ENCODE results near the gene TRAPPC4. TPM values are rescaled to one million over a fixed set of nuclear protein-coding genes. Genes with fewer than 3 reads are reported as not detected.

The TRAPPC4 gene
- total and polyA plus RNA-seq, 8 donors = 13.4 to 81.4 (median 31.8) TPM

DNA sequence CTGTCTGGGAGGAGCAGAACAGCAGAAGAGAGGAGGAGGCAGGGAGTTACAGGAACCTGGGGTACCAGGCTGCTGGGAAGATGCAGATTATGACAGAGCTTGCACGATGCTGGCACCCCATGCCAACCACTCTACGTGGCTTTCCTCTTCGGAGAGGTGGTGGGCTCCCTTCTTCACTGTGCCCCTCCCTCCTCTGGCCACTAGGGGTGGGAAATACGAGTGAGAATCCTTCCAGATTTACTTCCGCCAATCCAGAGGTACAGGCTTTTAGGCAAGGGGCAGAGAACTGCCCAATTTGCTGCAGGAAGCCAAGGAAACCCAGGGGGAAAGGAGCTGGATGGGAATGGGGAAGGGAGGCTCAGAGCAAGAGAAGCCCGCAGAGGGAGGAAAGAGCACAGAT is 26.1 kb downstream of the TRAPPC4 start:
- 68 to 81% (median 76%) methylated on average over 6 of the region's 6 CpGs for WGBS, 5 donors
- Histone ChIP-seq H3K9me3 (no peaks in the 10 kb centered on the region), H3K4me1 (no peaks in the 10 kb centered on the region), H3K4me3 (no peak overlapping the region), H3K27me3 (no peaks in the 10 kb centered on the region), H3K27ac (no peak overlapping the region), H3K36me3 (peaks cover 50 to 58% (median 55%) of the 10 kb centered on the region in 4 donors)
- no peak for DNase-seq
- intact Hi-C loops (cut with DNase I; ENCODE audit: low total_unique reads) = no loop called here
- no peak for TF ChIP-seq POLR2AphosphoS5 (IDR thresholded peaks at IDR 0.05)
- TF ChIP-seq POLR2A (IDR thresholded peaks at IDR 0.05) = no peak
- TF ChIP-seq EP300 (IDR thresholded peaks at IDR 0.05) = no peak
- TF ChIP-seq, protein P1, sequence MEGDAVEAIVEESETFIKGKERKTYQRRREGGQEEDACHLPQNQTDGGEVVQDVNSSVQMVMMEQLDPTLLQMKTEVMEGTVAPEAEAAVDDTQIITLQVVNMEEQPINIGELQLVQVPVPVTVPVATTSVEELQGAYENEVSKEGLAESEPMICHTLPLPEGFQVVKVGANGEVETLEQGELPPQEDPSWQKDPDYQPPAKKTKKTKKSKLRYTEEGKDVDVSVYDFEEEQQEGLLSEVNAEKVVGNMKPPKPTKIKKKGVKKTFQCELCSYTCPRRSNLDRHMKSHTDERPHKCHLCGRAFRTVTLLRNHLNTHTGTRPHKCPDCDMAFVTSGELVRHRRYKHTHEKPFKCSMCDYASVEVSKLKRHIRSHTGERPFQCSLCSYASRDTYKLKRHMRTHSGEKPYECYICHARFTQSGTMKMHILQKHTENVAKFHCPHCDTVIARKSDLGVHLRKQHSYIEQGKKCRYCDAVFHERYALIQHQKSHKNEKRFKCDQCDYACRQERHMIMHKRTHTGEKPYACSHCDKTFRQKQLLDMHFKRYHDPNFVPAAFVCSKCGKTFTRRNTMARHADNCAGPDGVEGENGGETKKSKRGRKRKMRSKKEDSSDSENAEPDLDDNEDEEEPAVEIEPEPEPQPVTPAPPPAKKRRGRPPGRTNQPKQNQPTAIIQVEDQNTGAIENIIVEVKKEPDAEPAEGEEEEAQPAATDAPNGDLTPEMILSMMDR (IDR thresholded peaks at IDR 0.05) = no peak

DNA sequence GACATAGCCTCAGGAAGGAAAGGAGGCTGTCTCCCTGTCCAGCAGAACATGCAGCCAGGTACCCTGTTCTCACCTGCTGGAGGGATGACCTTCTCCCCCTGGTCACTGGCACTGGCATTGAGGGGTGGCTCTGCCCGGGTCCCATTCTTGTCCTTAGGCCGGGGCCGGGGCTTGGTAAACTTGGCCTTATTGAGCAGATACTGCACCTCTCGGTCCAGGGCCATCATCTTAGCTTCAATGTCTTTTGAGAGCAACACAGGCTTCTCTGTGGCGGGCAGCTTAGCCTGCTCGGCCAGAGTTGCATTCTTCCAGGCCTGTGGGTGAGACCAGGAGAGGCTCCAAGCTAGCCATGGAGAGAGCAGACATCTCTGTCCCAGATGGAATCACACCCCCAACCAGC is 27.9 kb downstream of the TRAPPC4 start:
- WGBS, 5 donors = 85 to 98% (median 94%) methylated on average over 3 to 6 of the region's 6 CpGs
- no peak overlapping the region for H3K4me3 ChIP-seq
- peaks cover 63 to 75% (median 73%) of the 10 kb centered on the region in 4 donors for H3K36me3 ChIP-seq
- H3K9me3 ChIP-seq = no peaks in the 10 kb centered on the region
- H3K4me1 ChIP-seq = no peaks in the 10 kb centered on the region
- TF ChIP-seq EP300 (IDR thresholded peaks at IDR 0.05) (no peak), POLR2A (IDR thresholded peaks at IDR 0.05) (no peak), POLR2AphosphoS5 (IDR thresholded peaks at IDR 0.05) (no peak)
- TF ChIP-seq, protein P1 (IDR thresholded peaks at IDR 0.05) = no peak
- H3K27me3 ChIP-seq = no peaks in the 10 kb centered on the region
- no peak overlapping the region for H3K27ac ChIP-seq
- intact Hi-C loops (cut with DNase I; ENCODE audit: low total_unique reads) = no loop called here
- DNase-seq = no peak

DNA sequence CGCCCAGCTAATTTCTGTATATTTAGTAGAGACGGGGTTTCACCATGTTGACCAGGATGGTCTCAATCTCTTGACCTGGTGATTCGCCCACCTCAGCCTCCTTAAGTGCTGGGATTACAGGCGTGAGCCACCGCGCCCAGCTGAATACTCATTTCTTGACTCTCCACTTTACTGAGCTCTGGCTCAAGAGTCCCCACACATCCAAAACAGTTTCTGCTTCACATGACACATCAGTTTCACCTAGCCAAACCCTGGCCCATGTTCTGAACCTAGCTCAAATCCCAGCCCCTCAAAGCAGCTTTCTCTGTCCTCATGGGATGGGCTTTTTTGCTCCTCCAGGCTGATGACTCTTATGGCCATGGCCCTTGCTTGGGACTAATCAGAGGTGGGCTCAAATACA is 28.6 kb downstream of the TRAPPC4 start:
- WGBS, 5 donors = 86 to 90% (median 88%) methylated on average over 6 of the region's 6 CpGs
- H3K27ac ChIP-seq = no peak overlapping the region
- no peak overlapping the region for H3K4me3 ChIP-seq
- peaks cover 70 to 82% (median 80%) of the 10 kb centered on the region in 4 donors for H3K36me3 ChIP-seq
- no peak for DNase-seq
- H3K9me3 ChIP-seq = no peaks in the 10 kb centered on the region
- intact Hi-C loops (cut with DNase I; ENCODE audit: low total_unique reads) = no loop called here
- no peaks in the 10 kb centered on the region for H3K27me3 ChIP-seq
- H3K4me1 ChIP-seq = no peaks in the 10 kb centered on the region
- TF ChIP-seq EP300 (IDR thresholded peaks at IDR 0.05) = no peak
- no peak for TF ChIP-seq POLR2AphosphoS5 (IDR thresholded peaks at IDR 0.05)
- TF ChIP-seq, protein P1 (IDR thresholded peaks at IDR 0.05) = no peak
- TF ChIP-seq POLR2A (IDR thresholded peaks at IDR 0.05) = no peak

DNA sequence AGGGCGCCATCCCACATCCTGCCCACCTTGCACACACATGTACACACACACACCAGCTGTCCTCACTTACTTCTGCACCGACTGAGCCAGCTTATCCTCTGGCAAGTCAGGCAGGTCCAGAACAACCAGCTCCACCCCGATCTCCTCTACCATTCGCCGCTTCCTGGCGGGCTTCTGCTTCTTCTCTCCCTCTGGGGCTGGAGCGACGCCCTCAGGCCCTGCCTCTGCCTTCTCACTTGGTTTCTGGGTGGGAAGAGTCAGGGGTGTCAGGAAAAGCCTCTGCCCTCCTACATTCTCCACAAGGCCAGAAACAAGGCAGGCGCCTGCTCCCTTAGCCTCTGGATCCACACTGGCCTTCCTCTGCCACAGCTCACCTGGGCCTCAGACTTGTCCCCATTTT is 30.1 kb downstream of the TRAPPC4 start:
- Histone ChIP-seq H3K27me3 (no peaks in the 10 kb centered on the region), H3K36me3 (peaks cover 83 to 97% (median 95%) of the 10 kb centered on the region in 4 donors), H3K27ac (no peak overlapping the region), H3K4me3 (no peak overlapping the region), H3K4me1 (no peaks in the 10 kb centered on the region), H3K9me3 (no peaks in the 10 kb centered on the region)
- TF ChIP-seq POLR2AphosphoS5 (IDR thresholded peaks at IDR 0.05) (no peak), EP300 (IDR thresholded peaks at IDR 0.05) (no peak), POLR2A (IDR thresholded peaks at IDR 0.05) (no peak)
- TF ChIP-seq, protein P1 (IDR thresholded peaks at IDR 0.05) = no peak
- 94 to 96% (median 95%) methylated on average over 9 of the region's 9 CpGs for WGBS, 5 donors
- no peak for DNase-seq
- intact Hi-C loops (cut with DNase I; ENCODE audit: low total_unique reads) = no loop called here
